Right cardiac atrium (tissue), 5 donors: ENCODE results near the gene AAK1. TPM values are rescaled to one million over a fixed set of nuclear protein-coding genes. Genes with fewer than 3 reads are reported as not detected.
A peak's percentile ranks its signal among the peaks of the same experiment; 100 is the strongest.

ENCODE experiments used
- ATAC-seq, 2 donors: fragments of 200-7000 bp; cut with Tn5 transposase; one replicate each; pipeline versions ENCODE4 v1.8.0 to v1.9.1; 2020; ENCODE audit warnings: moderate library complexity in 2 of 2, mild to moderate bottlenecking in 1 of 2
- DNase-seq, 3 donors: peaks; one replicate each; pipeline ENCODE4 v3.0.0-alpha.2; 2020
- H3K27ac ChIP-seq: one replicate; pipeline ENCODE4 v1.5.1; 2013; ENCODE audit warnings: mild to moderate bottlenecking, low read length, control low read depth, moderate library complexity
- H3K27me3 ChIP-seq: one replicate; pipeline ENCODE4 v1.6.1; 2013; ENCODE audit not compliant: control insufficient read depth, insufficient read depth
- H3K4me1 ChIP-seq: one replicate; pipeline ENCODE4 v1.6.1; 2013; ENCODE audit warnings: low read length; ENCODE audit not compliant: control insufficient read depth, insufficient read depth
- H3K4me3 ChIP-seq: one replicate; pipeline ENCODE4 v1.5.1; 2013; ENCODE audit warnings: low read length, control low read depth
- H3K9me3 ChIP-seq: one replicate; pipeline ENCODE4 v1.6.1; 2013; ENCODE audit warnings: low read length; ENCODE audit not compliant: control insufficient read depth
- WGBS: extraction: QIAGEN DNeasy Blood & Tissue Kit; methylation state at CpG from one replicate; pipeline ENCODE4 v1.1.7; 2013; 5-methylcytosine and 5-hydroxymethylcytosine counted together
- intact Hi-C, 4 donors: fragments of 100-400 bp; cut with DNase I; formaldehyde crosslinking; loops; one replicate each; pipeline versions ENCODE4 v1.11.0 to v1.14.0; 2022 to 2023
- polyA plus RNA-seq: library from polyadenylated mRNA; stranded (reverse); fragments of 200-250 nt; gene quantifications from one replicate; pipeline ENCODE4 v1.2.3, GENCODE V29; 2013
- total RNA-seq, 4 donors: library from RNA; stranded (reverse); fragmentation: NEBNext Ultra II Directional; extraction: Animal tissue kit (Norgen Biotek cat#: 25700); gene quantifications; one replicate each; pipeline ENCODE4 v1.2.1, GENCODE V29; 2021
- donor health status: healthy with polysubstance abuse.
- donor health status: DM: no; HTN: yes; CAD: no.
- donor health status: DM: no; HTN: no; CAD: no.
- donor health status: DM: no; HTN: yes; CAD: no; lungs with severe emphysema.
- donor health status: DM: yes; HTN: yes; CAD: no.

The AAK1 gene
- total and polyA plus RNA-seq, 5 donors = 13.8 to 57.5 (median 51.2) TPM

DNA sequence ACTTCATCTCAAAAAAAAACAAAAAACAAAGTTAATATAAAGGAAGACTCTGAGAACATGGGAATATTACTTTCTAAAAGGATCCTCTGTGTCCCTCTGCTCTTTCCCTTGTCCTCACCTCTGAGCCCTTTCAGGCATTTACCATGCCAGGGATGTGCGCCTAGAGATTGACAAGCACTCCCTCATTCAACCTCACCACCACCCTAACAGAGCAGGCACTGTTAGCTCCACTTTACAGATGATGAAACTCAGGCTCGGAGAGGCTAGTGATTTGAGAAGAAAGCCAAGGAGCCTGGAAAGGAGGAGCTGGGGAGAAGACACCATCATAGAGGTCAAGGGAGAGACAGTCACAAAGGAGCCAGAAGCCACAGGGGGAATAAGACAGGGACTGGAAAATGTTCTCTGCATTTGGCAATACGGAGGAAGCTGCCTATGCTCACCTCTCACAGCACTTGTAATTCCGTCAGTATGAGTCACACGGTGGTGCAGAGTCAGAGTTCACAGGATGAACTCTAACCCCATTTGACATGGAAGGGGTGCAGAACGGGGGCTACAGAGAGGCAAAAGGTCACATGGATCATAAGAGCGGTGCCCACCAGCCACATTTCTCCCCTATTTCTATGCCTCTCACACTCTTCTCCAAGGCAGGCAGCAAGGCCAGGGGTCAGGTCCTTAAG lies 104.5 kb downstream of the AAK1 start:
- no peaks in the 10 kb centered on the region for H3K9me3 ChIP-seq
- H3K27me3 ChIP-seq = no peaks in the 10 kb centered on the region
- DNase-seq = no peak
- H3K27ac ChIP-seq = no peak overlapping the region
- intact Hi-C loops = no loop called here
- H3K4me1 ChIP-seq = peaks cover 4% of the 10 kb centered on the region
- no peak for ATAC-seq
- no peak overlapping the region for H3K4me3 ChIP-seq
- 86% methylated on average over 7 of the region's 7 CpGs for WGBS

- no peaks in the 10 kb centered on the region for H3K27me3 ChIP-seq
- H3K27ac ChIP-seq = no peak overlapping the region
- intact Hi-C loops = no loop called here
- no peak for ATAC-seq
- H3K4me1 ChIP-seq = peaks cover 4% of the 10 kb centered on the region
- WGBS = 97% methylated on average over 4 of the region's 4 CpGs
- no peak overlapping the region for H3K4me3 ChIP-seq
- H3K9me3 ChIP-seq = no peaks in the 10 kb centered on the region
- DNase-seq = no peak
These were observed 105.3 kb downstream of the AAK1 start for GRCh38 chr2:69538249-69538648.

GRCh38 chr2:69535817-69536241 lies 107.7 kb downstream of the AAK1 start:
- peak; percentile 47 to 59 for ATAC-seq

GRCh38 chr2:69531186-69531585 lies 112.4 kb downstream of the AAK1 start:
- ATAC-seq (no peak), DNase-seq (no peak)
- Histone ChIP-seq H3K4me1 (peaks cover 3% of the 10 kb centered on the region), H3K9me3 (no peaks in the 10 kb centered on the region), H3K27me3 (no peaks in the 10 kb centered on the region), H3K4me3 (no peak overlapping the region), H3K27ac (no peak overlapping the region)
- intact Hi-C loops = no loop called here
- WGBS = 66% methylated on average over 7 of the region's 7 CpGs

More at GRCh38 chr2:69535817-69536241, 107.7 kb downstream of the AAK1 start:
- H3K9me3 ChIP-seq = no peaks in the 10 kb centered on the region
- 76% methylated on average over 5 of the region's 5 CpGs for WGBS
- H3K4me3 ChIP-seq = no peak overlapping the region
- H3K27ac ChIP-seq = no peak overlapping the region
- DNase-seq = no peak
- intact Hi-C loops = no loop called here
- peaks cover 4% of the 10 kb centered on the region for H3K4me1 ChIP-seq
- no peaks in the 10 kb centered on the region for H3K27me3 ChIP-seq

GRCh38 chr2:69529480-69529879 lies 114.1 kb downstream of the AAK1 start:
- H3K4me1 ChIP-seq = peaks cover 2% of the 10 kb centered on the region
- DNase-seq (no peak), ATAC-seq (no peak)
- WGBS = 51% methylated on average over 2 of the region's 2 CpGs
- H3K4me3 ChIP-seq = no peak overlapping the region
- no peaks in the 10 kb centered on the region for H3K9me3 ChIP-seq
- no peaks in the 10 kb centered on the region for H3K27me3 ChIP-seq
- no peak overlapping the region for H3K27ac ChIP-seq
- intact Hi-C loops = no loop called here

GRCh38 chr2:69525261-69525660 lies 118.3 kb downstream of the AAK1 start:
- intact Hi-C loops = no loop called here
- WGBS = 92% methylated on average over 3 of the region's 3 CpGs

GRCh38 chr2:69524799-69525198 lies 118.7 kb downstream of the AAK1 start:
- WGBS = 89% methylated on average over 1 of the region's 1 CpG
- Histone ChIP-seq H3K9me3 (no peaks in the 10 kb centered on the region), H3K27ac (no peak overlapping the region), H3K4me3 (no peak overlapping the region), H3K4me1 (no peaks in the 10 kb centered on the region), H3K27me3 (no peaks in the 10 kb centered on the region)
- intact Hi-C loops = no loop called here
- DNase-seq = no peak
- ATAC-seq = no peak

More at GRCh38 chr2:69525261-69525660, 118.3 kb downstream of the AAK1 start:
- Histone ChIP-seq H3K4me3 (no peak overlapping the region), H3K9me3 (no peaks in the 10 kb centered on the region), H3K27me3 (no peaks in the 10 kb centered on the region), H3K27ac (no peak overlapping the region), H3K4me1 (no peaks in the 10 kb centered on the region)
- ATAC-seq = no peak
- DNase-seq = no peak

DNA sequence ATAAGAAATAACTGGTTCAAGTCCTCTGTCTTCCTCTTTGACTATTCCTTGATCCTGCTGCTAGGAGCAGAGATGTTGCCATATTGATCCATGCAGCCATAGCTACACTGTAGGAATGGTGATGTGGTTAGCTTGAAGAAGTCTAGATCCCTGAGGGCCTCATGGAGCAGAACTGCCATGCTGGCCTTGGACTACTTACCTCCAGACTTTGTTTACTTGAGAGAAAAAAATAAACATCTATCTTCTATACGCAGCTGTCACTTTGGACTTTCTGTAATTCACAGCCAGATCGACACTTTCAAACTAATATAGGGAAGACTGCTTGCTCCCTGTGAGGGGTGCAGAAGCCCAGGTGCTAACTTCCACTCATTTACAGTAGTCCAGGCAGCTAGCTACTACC lies 121.8 kb downstream of the AAK1 start:
- no peak overlapping the region for H3K27ac ChIP-seq
- DNase-seq = no peak
- H3K27me3 ChIP-seq = no peaks in the 10 kb centered on the region
- WGBS = 96% methylated on average over 2 of the region's 2 CpGs
- no peaks in the 10 kb centered on the region for H3K4me1 ChIP-seq
- intact Hi-C loops = no loop called here
- H3K4me3 ChIP-seq = no peak overlapping the region
- ATAC-seq = no peak
- no peaks in the 10 kb centered on the region for H3K9me3 ChIP-seq

- H3K9me3 ChIP-seq = no peaks in the 10 kb centered on the region
- DNase-seq (peak; percentile 45 to 81 (median 79)), ATAC-seq (peak; percentile 51 to 74)
- no peaks in the 10 kb centered on the region for H3K27me3 ChIP-seq
- H3K4me1 ChIP-seq = no peaks in the 10 kb centered on the region
- H3K27ac ChIP-seq = no peak overlapping the region
- WGBS = 80% methylated on average over 6 of the region's 6 CpGs
- no peak overlapping the region for H3K4me3 ChIP-seq
- intact Hi-C loops = no loop called here
These were observed 124.7 kb downstream of the AAK1 start for GRCh38 chr2:69518841-69519240.

DNA sequence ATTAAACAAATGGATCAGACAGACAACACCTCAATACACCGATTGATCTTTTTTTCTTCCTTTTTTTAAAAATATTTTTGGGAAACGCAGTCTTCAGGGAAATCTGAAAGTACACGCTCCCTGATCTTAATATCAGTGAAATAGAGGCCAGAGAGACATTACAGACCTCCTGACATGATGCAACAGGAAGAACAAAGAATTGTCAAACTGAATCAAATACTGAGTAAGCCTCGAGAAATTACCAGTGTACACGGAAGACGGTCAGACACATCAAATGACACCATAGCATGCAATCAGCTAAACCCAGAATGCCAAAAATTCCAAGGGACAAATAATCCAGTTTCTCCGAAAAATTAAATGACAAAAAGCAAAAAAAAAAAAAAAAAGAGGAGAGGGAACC lies 126.1 kb downstream of the AAK1 start:
- ATAC-seq = no peak
- Histone ChIP-seq H3K4me3 (no peak overlapping the region), H3K27ac (no peak overlapping the region), H3K4me1 (no peaks in the 10 kb centered on the region), H3K9me3 (no peaks in the 10 kb centered on the region), H3K27me3 (no peaks in the 10 kb centered on the region)
- whole genome bisulfite sequencing = 90% methylated on average over 7 of the region's 7 CpGs
- intact Hi-C loops = no loop called here
- DNase-seq = no peak

- DNase-seq (no peak), ATAC-seq (peak in 1 of 2 donors; percentile 12)
- Histone ChIP-seq H3K9me3 (no peaks in the 10 kb centered on the region), H3K27me3 (no peaks in the 10 kb centered on the region), H3K4me3 (no peak overlapping the region), H3K4me1 (no peaks in the 10 kb centered on the region), H3K27ac (no peak overlapping the region)
- intact Hi-C loops = no loop called here
- WGBS = 57% methylated on average over 1 of the region's 1 CpG
These were observed 128.7 kb downstream of the AAK1 start for GRCh38 chr2:69514819-69515218.

- H3K9me3 ChIP-seq = no peaks in the 10 kb centered on the region
- H3K4me1 ChIP-seq = no peaks in the 10 kb centered on the region
- H3K27me3 ChIP-seq = no peaks in the 10 kb centered on the region
- intact Hi-C loops = no loop called here
- H3K4me3 ChIP-seq = no peak overlapping the region
- DNase-seq (peak; percentile 27 to 77 (median 55)), ATAC-seq (peak; percentile 22 to 51)
- 76% methylated on average over 2 of the region's 2 CpGs for WGBS
- no peak overlapping the region for H3K27ac ChIP-seq
These were observed 129.1 kb downstream of the AAK1 start for GRCh38 chr2:69514406-69514805.
